Neural progenitor cell (in vitro differentiated cells): ENCODE data around the gene C3orf70. TPM values are rescaled to one million over a fixed set of nuclear protein-coding genes. Genes with fewer than 3 reads are reported as not detected.
A peak's percentile ranks its signal among the peaks of the same experiment; 100 is the strongest.

ENCODE experiments used
- DNase-seq: peaks from one replicate; pipeline ENCODE4 v3.0.0-alpha.2; 2016; ENCODE audit warnings: low spot score
- H2AFZ ChIP-seq: fragments of 200-600 bp; sonication (generic); replicated peaks from 2 replicates; pipeline ENCODE4 v1.6.1; 2016; ENCODE audit warnings: antibody characterized with exemption
- H3F3A ChIP-seq: fragments of 200-600 bp; sonication (generic); 2 replicates; pipeline ENCODE4 v1.6.1; 2016; ENCODE audit warnings: antibody characterized with exemption, low read depth
- H3K27ac ChIP-seq: fragments of 200-600 bp; sonication (generic); 2 replicates; pipeline ENCODE4 v1.5.1; 2016; ENCODE audit warnings: mild to moderate bottlenecking
- H3K27me3 ChIP-seq: fragments of 200-600 bp; sonication (generic); 2 replicates; pipeline ENCODE4 v1.6.1; 2016; ENCODE audit warnings: mild to moderate bottlenecking, moderate library complexity
- H3K36me3 ChIP-seq: fragments of 200-600 bp; sonication (generic); 2 replicates; pipeline ENCODE4 v1.5.1; 2016
- H3K4me1 ChIP-seq: fragments of 200-600 bp; sonication (generic); 2 replicates; pipeline ENCODE4 v1.6.1; 2016; ENCODE audit warnings: mixed run types
- H3K4me2 ChIP-seq: fragments of 200-600 bp; sonication (generic); 2 replicates; pipeline ENCODE4 v1.6.1; 2016
- H3K4me3 ChIP-seq: fragments of 200-600 bp; sonication (generic); 2 replicates; pipeline ENCODE4 v1.5.1; 2016
- H3K79me2 ChIP-seq: fragments of 200-600 bp; sonication (generic); 2 replicates; pipeline ENCODE4 v1.6.1; 2016; ENCODE audit warnings: low read depth
- H3K9ac ChIP-seq: fragments of 200-600 bp; sonication (generic); 2 replicates; pipeline ENCODE4 v1.6.1; 2016
- H3K9me3 ChIP-seq: fragments of 200-600 bp; sonication (generic); 2 replicates; pipeline ENCODE4 v1.5.1; 2016; ENCODE audit warnings: low read depth
- H4K20me1 ChIP-seq: fragments of 200-600 bp; sonication (generic); 2 replicates; pipeline ENCODE4 v1.6.1; 2016; ENCODE audit warnings: low read depth
- H3K27ac Mint-ChIP-seq: 3 replicates; pipeline ENCODE4 v1.8.0; 2021; ENCODE audit warnings: mixed read lengths
- H3K27me3 Mint-ChIP-seq: 2 replicates; pipeline ENCODE4 v1.8.0; 2022; ENCODE audit warnings: low read depth, mild to moderate bottlenecking, inconsistent platforms, moderate library complexity, mixed read lengths; ENCODE audit not compliant: insufficient read depth
- H3K36me3 Mint-ChIP-seq: 3 replicates; pipeline ENCODE4 v1.8.0; 2021; ENCODE audit warnings: mixed read lengths
- H3K4me1 Mint-ChIP-seq: 3 replicates; pipeline ENCODE4 v1.8.0; 2021; ENCODE audit warnings: mixed read lengths
- H3K4me3 Mint-ChIP-seq: 3 replicates; pipeline ENCODE4 v1.8.0; 2021; ENCODE audit warnings: mild to moderate bottlenecking, moderate library complexity, mixed read lengths
- H3K9me3 Mint-ChIP-seq: 3 replicates; pipeline ENCODE4 v1.8.0; 2020; ENCODE audit warnings: mixed read lengths
- CTCF ChIP-seq: fragments of 200-600 bp; sonication (generic); IDR thresholded peaks from 2 replicates; pipeline ENCODE4 v1.5.1; 2017; ENCODE audit warnings: antibody characterized with exemption, mild to moderate bottlenecking
- EZH2 ChIP-seq: fragments of 200-600 bp; sonication (generic); IDR thresholded peaks from 2 replicates; pipeline ENCODE4 v1.6.1; 2017; ENCODE audit warnings: antibody characterized with exemption, mild to moderate bottlenecking, moderate library complexity
- EZH2phosphoT487 ChIP-seq: fragments of 200-600 bp; sonication (generic); IDR thresholded peaks from 2 replicates; pipeline ENCODE4 v1.6.1; 2017; ENCODE audit warnings: antibody characterized with exemption
- total RNA-seq: library from RNA; depleted of rRNA; stranded (reverse); fragments of >200 nt; gene quantifications from 2 replicates; pipeline ENCODE4 v1.2.3, GENCODE V29; 2015; ENCODE audit warnings: low replicate concordance

The C3orf70 gene
- total RNA-seq, 1 donor from 2014 or later, result 4.8 TPM

- Histone ChIP-seq H2AFZ (no peak overlapping the region), H3F3A (no peaks in the 10 kb centered on the region), H3K4me2 (no peak overlapping the region), H3K27ac (no peak overlapping the region), H3K27me3 (no peaks in the 10 kb centered on the region), H3K36me3 (no peaks in the 10 kb centered on the region), H3K9me3 (no peaks in the 10 kb centered on the region), H4K20me1 (no peaks in the 10 kb centered on the region), H3K4me3 (no peak overlapping the region), H3K79me2 (no peaks in the 10 kb centered on the region), H3K9ac (no peak overlapping the region), H3K4me1 (no peaks in the 10 kb centered on the region)
- Mint-ChIP-seq H3K27ac (no peak overlapping the region), H3K9me3 (no peaks in the 10 kb centered on the region), H3K36me3 (no peaks in the 10 kb centered on the region), H3K27me3 (no peaks in the 10 kb centered on the region), H3K4me1 (no peaks in the 10 kb centered on the region), H3K4me3 (no peak overlapping the region)
- TF ChIP-seq EZH2 (no peak), CTCF (no peak), EZH2phosphoT487 (no peak)
- DNase-seq, result no peak
These were observed 34.5 kb upstream of the C3orf70 start for GRCh38 chr3:185187391-185187790.

- peaks cover 6% of the 10 kb centered on the region for H3K27me3 Mint-ChIP-seq
- H3K79me2 ChIP-seq, result no peaks in the 10 kb centered on the region
- DNase-seq, result peak; percentile 62
- no peaks in the 10 kb centered on the region for H3F3A ChIP-seq
- no peaks in the 10 kb centered on the region for H3K9me3 ChIP-seq
- H3K27ac Mint-ChIP-seq, result no peak overlapping the region
- peaks cover 20% of the 10 kb centered on the region for H3K4me1 Mint-ChIP-seq
- H3K36me3 ChIP-seq, result no peaks in the 10 kb centered on the region
- H4K20me1 ChIP-seq, result no peaks in the 10 kb centered on the region
- no peak overlapping the region for H3K4me3 ChIP-seq
- H3K4me2 ChIP-seq, result no peak overlapping the region
- H3K9ac ChIP-seq, result no peak overlapping the region
- H2AFZ ChIP-seq, result no peak overlapping the region
- no peak overlapping the region for H3K27ac ChIP-seq
- no peaks in the 10 kb centered on the region for H3K9me3 Mint-ChIP-seq
- peaks cover 9% of the 10 kb centered on the region for H3K4me1 ChIP-seq
- no peaks in the 10 kb centered on the region for H3K27me3 ChIP-seq
- TF ChIP-seq EZH2phosphoT487 (no peak), CTCF (peak; percentile 87)
- no peak overlapping the region for H3K4me3 Mint-ChIP-seq
- no peaks in the 10 kb centered on the region for H3K36me3 Mint-ChIP-seq
These were observed 24.0 kb upstream of the C3orf70 start for GRCh38 chr3:185176750-185177359.

GRCh38 chr3:185175370-185175987, 22.6 kb upstream of the C3orf70 start:
- Histone ChIP-seq H4K20me1 (no peaks in the 10 kb centered on the region), H3K4me3 (no peak overlapping the region), H3K9me3 (no peaks in the 10 kb centered on the region), H2AFZ (peak overlapping the region; percentile 90), H3F3A (no peaks in the 10 kb centered on the region), H3K4me1 (peaks cover 9% of the 10 kb centered on the region), H3K36me3 (no peaks in the 10 kb centered on the region), H3K79me2 (no peaks in the 10 kb centered on the region), H3K4me2 (peak overlapping the region; percentile 29), H3K27ac (no peak overlapping the region), H3K27me3 (no peaks in the 10 kb centered on the region), H3K9ac (no peak overlapping the region)
- DNase-seq, result peak; percentile 30
- H3K27ac Mint-ChIP-seq, result peak overlapping the region; percentile 96
- peaks cover 20% of the 10 kb centered on the region for H3K4me1 Mint-ChIP-seq
- no peaks in the 10 kb centered on the region for H3K9me3 Mint-ChIP-seq
- no peaks in the 10 kb centered on the region for H3K36me3 Mint-ChIP-seq
- H3K27me3 Mint-ChIP-seq, result peaks cover 6% of the 10 kb centered on the region
- H3K4me3 Mint-ChIP-seq, result peak overlapping the region; percentile 43
- TF ChIP-seq EZH2 (no peak), CTCF (no peak), EZH2phosphoT487 (no peak)
